Astrocyte of the spinal cord (primary cell): ENCODE data around the gene UPK2.
"Not testable (repeated sequence)": the region's sequence is repeated elsewhere in the genome, so short reads cannot be mapped to it uniquely, and the experiment has no call there.

Experiments used
- DNase-seq: peaks from one replicate; pipeline ENCODE4 v3.0.0; 2011; ENCODE audit warnings: low read depth, low spot score
- H3K4me3 ChIP-seq: 2 replicates; pipeline ENCODE4 v1.5.1; 2011; ENCODE audit warnings: low read depth, mild to moderate bottlenecking, low read length, moderate library complexity
- in situ Hi-C: cut with HindIII; loops from 2 replicates; pipeline ENCODE4 v1.10.0; 2017; ENCODE audit warnings: low sequenced_read_pairs
- TF ChIP-seq, protein P1 (sequence below): IDR thresholded peaks from 2 replicates; pipeline ENCODE4 v1.5.1; 2012; ENCODE audit warnings: low read depth, mild to moderate bottlenecking, low read length, inconsistent platforms

Gene UPK2

DNA sequence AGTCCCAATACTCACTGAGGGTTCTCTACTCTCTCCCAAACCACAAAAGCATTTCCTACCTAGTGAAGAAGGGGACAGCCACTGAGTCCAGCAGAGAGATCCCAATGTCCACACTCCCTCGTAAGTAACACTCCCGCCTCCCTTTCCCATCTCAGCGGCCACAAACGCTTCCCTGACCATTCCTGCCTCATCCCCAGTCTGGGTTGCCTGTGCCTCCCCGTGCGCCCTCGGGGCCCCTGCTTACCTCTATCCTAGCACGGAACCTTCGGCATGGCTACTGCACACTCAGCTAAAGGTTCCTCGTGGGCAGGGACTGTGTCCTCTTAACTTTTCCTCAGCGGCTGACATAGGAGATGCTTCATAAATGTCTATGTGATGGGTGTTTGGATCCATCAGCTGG is 1.5 kb downstream of the UPK2 start:
- no peak for DNase-seq
- no peak overlapping the region for H3K4me3 ChIP-seq
- TF ChIP-seq, protein P1, sequence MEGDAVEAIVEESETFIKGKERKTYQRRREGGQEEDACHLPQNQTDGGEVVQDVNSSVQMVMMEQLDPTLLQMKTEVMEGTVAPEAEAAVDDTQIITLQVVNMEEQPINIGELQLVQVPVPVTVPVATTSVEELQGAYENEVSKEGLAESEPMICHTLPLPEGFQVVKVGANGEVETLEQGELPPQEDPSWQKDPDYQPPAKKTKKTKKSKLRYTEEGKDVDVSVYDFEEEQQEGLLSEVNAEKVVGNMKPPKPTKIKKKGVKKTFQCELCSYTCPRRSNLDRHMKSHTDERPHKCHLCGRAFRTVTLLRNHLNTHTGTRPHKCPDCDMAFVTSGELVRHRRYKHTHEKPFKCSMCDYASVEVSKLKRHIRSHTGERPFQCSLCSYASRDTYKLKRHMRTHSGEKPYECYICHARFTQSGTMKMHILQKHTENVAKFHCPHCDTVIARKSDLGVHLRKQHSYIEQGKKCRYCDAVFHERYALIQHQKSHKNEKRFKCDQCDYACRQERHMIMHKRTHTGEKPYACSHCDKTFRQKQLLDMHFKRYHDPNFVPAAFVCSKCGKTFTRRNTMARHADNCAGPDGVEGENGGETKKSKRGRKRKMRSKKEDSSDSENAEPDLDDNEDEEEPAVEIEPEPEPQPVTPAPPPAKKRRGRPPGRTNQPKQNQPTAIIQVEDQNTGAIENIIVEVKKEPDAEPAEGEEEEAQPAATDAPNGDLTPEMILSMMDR: no peak
- in situ Hi-C loops: no loop called here

DNA sequence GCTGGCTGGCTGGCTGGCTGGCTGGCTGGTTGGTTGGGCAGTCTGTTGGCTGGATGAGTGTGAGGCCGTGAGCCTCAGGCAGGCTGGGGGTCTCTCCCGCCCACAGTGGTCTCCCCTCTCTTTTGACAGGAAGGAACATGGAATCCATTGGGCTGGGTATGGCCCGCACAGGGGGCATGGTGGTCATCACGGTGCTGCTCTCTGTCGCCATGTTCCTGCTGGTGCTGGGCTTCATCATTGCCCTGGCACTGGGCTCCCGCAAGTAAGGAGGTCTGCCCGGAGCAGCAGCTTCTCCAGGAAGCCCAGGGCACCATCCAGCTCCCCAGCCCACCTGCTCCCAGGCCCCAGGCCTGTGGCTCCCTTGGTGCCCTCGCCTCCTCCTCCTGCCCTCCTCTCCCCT is 1.9 kb downstream of the UPK2 start:
- in situ Hi-C loops: no loop called here
- TF ChIP-seq, protein P1: no peak
- no peak overlapping the region for H3K4me3 ChIP-seq
- DNase-seq: no peak

- TF ChIP-seq, protein P1: no peak
- no peak for DNase-seq
- H3K4me3 ChIP-seq: no peak overlapping the region
- in situ Hi-C loops: no loop called here
These were observed 2.5 kb downstream of the UPK2 start for GRCh38 chr11:118958577-118958976.

GRCh38 chr11:118961189-118961588 is 5.1 kb downstream of the UPK2 start:
- DNase-seq: no peak
- in situ Hi-C loops: no loop called here
- TF ChIP-seq, protein P1: no peak
- no peak overlapping the region for H3K4me3 ChIP-seq

GRCh38 chr11:118961591-118961990 is 5.5 kb downstream of the UPK2 start:
- DNase-seq: no peak
- no peak overlapping the region for H3K4me3 ChIP-seq
- TF ChIP-seq, protein P1: no peak
- in situ Hi-C loops: no loop called here

DNA sequence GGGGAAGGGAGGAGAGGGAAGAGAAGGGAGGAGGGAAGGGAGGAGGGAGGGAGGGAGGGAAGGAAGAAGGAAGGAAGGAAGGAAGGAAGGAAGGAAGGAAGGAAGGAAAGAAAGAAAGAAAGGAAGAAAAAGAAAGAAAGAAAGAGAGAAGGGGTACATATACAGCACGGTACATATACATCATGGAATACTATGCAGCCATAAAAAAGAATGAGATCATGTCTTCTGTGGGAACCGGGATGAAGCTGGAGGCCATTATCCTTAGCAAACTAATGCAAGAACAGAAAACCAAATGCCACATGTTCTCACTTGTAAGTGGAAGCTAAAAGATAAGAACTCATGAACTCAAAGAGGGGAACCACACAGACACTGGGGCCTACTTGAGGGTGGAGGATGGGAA is 13.4 kb downstream of the UPK2 start:
- DNase-seq, in situ Hi-C loops, H3K4me3 ChIP-seq: not testable (repeated sequence)

DNA sequence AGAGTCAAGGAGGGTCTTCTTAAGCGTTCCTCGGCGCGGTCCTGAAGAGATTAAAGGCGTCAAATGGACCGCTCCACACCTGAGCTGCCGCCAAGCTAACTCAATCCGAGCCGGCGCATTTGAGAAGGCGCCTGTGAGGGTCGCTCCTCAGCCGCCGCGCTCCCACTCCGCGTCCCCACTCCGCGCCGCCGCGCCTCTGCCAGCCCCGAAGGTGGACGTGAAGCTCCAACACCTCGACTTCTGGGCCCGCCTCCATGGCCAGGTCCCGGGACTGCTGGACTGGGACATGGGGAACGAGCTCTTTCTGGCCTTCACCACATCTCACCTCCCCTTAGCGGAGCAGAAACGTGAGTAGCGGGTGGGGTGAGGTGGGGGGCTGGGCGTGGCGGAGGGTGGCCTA is 15.5 kb downstream of the UPK2 start, which contains the start of gene FOXR1:
FOXR1 (plus strand) TSS at position 116 of the 400 bp plus-strand sequence; CDS start at position 287, 171 bp downstream.
- in situ Hi-C loops: no loop called here
- no peak for DNase-seq
- TF ChIP-seq, protein P1: no peak
- no peak within 1 kb of the TSS for H3K4me3 ChIP-seq
